Stimulated activated CD4-positive, alpha-beta T cell treated with anti-CD3 and anti-CD28 coated beads, Interleukin-1b, Interleukin-23, amount 100 ng/mL, for 4 hours (primary cell): Measurements from ENCODE around the gene KRT7.
A peak's percentile ranks its signal among the peaks of the same experiment; 100 is the strongest.

Experiments
- DNase-seq, 2 donors: peaks; one replicate each; pipeline ENCODE4 v3.0.0-alpha.2; 2020; ENCODE audit warnings: low read depth in 2 of 2

The KRT7 gene

DNA sequence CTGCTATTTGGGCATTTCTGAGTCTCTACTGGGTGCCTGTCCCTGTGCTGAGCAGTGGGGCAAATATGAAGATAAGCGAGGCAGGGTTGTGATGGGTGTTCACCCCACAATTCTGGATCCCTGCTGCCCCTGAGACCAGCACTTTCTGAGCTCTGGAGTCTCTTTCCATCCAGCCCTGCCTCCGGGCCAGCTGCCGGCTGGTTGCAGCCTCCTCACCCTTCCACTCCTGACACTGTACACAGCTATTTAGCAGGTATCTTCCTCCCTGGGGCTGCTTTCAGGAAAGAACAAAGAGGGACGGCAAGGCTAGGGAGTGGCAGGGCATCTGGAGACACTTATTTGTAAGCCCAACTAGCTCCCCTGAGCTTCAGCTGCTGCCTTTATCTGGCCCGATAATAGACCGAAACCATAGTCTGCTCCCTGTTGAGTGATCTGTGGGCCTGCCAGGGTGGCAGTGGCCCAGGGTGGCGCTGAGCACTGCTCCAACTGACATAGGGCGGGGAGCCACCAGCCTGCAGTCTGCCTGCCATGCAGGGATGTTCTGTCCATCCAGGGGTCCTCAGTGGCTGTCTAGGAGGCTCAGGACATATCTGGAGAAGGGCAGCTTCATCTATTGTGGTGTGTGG, 33.6 kb upstream of the KRT7 start:
- DNase-seq, result no peak

DNA sequence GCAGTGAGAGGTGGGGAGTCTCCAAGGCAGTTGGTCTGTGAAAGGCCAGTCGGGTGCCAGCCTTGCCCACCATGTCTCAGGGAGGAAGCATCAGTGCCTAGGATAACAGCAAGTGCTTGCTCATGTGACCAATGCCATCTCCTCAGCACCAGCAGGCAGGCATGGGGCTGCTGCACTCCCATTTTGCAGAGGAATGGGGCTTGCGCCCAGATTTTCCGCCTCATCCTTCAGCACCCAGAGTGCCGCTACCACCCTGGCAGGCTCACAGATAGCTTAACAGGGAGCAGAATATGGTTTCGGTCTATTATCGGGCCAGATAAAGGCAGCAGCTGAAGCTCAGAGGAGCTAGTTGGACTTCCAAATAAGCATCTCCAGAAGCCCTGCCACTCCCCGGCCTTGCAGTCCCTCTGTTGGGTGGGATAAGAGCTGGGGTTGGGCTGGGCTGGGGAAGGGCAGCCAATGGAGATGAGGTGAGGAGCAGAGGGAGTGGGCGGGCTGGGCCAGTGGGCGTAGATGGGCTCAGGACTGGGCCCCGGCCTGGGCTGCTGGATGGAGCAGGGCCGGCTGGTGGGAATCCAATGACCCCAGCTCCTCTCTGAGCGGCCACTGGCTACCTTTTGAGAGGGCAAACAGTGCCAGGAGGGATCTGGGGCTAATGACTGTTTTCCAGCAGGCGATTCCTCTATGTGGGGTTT, 32.8 kb upstream of the KRT7 start:
- no peak for DNase-seq

DNA sequence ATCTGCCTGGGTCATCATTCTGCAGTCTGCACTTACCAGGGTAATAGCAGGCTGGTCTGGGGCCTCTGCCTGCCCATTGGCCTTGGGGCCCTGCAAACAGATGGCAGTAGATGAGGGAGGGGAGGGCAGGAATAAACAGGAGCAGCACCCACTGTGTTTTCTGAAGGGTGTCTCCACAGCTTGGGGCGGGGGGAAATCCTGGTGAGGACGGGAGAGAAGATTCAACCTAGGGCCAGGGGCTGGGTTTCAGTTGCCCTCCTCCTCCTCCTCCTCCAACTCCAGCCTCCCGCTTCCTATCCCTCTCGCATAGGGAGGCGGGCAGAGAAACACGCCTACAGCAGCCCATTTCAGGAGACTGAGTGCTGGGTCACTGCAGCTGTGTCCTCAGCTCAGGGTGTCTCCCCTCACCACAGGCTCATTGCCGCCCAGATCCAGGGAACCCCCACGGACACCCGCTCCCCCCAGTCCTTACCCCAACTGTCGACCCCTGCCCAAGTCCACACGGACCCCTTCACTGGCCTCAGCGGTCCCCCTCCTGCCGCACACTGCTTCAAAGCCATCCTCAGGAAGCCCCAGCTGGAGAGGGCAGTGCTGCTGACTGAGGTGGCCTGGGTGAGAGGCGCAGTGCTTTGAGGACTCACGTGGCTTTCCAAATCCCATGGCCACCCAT, 32.1 kb upstream of the KRT7 start:
- DNase-seq, result no peak

DNA sequence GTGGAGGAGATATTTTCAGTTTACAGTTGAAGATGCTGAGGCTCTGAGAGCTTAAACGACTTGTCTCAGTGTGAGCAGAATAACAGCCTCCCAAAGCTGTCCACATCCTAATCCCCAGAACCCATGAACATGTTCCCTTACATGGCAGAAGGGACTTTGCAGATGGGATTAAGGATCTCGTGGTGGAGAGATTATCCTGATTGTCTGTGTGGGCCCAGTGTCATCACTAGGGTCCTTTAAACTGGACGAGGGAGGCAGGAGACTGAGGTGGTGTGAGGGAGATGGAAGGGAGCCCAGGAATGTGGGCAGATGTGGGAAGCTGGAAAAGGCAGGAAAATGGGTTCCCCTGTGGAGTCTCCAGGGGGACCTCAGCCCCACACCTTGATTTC, 31.6 kb upstream of the KRT7 start:
- DNase-seq, result no peak

DNA sequence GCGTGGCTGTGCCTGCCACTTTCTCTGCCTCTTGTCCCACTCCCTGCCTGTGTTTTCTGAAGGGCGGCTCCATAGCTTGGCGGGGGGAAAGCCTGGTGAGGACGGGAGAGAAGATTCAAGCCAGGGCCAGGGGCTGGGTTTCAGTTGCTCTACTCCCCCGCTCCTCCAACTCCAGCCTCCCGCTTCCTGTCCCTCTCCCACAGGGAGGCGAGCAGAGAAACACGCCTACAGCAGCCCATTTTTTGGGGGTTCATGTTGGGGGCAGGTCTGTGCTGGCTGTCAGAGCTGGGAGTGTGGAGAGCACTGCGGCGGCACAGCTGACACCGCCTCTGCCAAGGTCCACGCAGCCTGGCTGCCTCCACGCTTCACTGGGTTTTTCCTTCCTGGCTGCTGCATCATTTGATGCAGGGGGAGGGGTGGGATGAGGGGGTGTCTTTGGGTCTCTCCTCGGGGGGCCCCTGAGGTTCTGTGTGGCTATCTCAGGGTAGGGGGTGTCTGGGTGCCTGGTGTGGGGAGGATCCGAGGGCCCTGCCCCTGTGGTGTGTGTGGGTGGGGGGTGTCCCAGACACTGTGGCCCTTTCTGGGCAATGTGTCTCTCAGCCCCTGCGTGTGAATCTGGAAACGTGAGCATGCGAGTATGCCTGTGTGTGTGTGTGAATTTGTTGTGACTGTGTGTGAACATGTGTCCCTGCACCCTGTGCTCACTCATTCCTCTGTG, 30.5 kb upstream of the KRT7 start:
- no peak for DNase-seq

DNA sequence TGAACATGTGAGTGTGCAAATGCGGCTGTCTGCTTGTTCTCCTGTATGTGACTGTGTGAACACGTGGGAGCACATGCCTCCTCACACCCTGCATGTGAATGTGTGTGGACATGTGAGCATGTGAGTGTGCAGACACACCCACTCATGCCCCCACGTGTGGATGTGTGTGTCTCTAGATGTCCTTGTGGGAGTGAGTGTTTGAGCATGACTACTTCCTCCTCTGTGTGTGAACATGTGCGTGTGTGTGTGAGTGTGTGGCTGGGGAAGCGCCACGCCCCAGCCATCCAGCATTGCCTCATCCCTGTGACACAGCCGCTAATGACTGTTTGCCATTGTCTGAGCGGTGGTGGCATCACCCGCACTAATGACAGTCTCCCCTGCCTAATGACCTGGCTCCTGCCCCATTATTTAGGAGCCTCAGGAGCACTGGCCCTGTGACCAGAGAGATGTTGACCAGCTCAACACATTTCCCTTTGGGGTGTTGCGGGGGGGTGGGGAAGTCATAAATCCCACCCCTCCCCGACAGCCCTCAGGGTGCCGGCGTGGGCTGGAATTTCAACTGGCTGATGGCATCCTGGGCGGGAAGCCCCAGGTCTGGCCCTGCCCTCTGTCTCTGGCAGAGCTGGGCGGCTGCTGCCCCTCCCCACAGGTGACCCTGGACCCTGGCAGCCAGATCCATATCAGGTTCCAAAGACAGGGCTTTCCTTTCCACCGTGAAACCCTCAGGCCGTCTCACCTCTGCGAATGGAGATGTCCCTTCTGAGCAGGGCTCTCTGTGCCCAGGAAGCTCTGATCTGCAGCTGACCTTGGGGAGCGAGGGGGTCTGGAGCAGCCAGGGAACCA, 29.7 kb upstream of the KRT7 start:
- peak in 1 of 2 donors; percentile 9 for DNase-seq

DNA sequence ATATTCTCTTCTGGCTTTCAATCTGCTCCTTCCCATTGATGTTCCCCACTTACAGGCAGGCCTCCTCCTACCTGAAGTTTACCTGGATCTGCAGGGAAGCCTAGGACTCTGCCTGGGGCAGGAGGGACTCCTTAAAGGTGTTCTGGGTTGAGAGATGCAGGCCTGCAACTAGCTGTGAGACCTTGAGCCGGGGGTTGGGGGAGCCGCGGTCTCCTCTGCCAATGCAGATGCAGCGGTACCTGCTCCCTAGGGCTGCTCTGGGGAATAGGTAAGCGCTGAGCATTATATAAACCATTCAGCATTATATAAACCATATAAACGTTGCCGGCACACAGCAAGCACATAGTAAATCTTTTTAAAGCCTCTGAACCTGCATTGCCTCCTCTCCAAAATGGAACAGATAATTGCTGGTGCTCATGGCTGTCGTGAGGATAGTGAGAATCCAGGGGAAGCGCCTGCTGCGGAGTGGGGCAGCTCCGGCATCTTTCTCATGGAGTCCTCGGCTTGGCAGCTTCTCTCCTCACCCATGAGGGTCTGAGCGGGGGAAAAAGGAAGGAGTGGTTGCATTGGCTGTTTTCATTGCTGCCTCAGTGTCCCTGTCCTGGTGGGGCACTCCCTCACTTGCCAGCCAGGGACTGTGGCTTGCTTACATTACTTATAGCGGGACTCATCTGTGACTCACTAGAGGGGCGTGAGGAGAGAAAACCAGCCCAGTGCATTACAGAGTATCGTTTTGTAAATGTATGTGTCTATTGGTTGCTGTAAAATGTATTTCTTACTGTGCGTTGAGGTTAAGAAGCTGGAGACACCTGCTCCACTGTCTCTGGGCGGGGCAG, 28.7 kb upstream of the KRT7 start:
- no peak for DNase-seq

DNA sequence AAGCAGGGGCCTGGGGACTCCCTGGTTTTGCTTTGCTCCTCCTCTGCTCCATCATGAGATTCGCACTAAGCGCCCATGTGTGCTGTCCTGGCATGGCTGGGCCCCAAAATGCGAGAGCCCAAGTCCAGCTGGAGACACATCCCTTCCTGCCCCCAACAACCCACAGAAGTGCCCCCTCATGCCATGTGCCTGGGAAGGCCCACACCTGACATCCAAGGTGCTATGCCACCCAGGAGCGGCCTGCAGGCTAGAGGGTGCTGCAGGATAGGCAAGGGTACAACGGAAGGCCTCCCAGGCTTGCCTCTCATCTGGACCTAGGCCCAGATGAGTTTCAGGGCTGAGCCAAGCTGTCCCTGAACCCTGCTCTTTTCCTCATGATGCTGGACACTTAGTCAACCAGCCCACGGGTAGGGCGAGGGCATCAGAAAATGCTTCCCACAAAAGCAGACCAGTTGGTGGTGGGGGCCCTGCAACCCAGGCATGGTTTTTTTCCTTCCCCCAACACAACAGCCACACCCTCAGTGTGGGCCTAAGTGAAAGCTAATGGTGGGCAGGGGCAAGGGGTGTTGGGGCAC, 28.0 kb upstream of the KRT7 start:
- DNase-seq, result no peak

DNA sequence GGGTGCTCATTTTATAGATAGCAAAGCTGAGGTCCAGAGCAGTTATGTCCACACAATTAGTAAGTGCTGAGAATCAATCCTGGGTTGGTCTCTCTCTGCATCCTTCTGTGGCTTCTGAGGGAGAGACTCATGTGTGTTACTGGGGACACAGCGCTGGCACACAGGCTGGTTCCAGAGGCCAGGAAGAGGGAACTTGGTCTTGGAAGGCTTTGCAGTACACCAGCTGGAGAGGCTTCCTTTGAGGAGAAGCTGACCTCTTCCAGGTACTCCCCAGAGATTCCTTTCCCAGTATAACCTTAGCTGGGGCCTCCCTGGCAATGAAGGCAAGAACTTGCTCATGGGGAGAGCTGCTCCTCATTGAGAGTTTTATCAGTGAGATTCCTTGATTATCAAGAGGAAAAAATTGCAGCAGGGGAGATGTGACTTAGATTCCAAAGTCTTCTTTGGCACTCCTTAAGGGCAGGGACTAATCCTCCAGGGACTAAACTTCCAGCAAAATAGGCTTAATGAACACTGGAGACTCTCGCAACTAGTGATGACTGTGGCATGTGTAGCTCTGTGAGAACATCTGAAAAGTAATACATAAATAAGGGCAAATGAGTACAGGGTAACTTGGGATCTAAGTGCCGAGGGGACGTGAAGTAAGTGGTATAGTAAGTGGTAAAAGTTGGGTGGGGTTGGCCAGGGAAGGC, 27.3 kb upstream of the KRT7 start:
- DNase-seq, result no peak

DNA sequence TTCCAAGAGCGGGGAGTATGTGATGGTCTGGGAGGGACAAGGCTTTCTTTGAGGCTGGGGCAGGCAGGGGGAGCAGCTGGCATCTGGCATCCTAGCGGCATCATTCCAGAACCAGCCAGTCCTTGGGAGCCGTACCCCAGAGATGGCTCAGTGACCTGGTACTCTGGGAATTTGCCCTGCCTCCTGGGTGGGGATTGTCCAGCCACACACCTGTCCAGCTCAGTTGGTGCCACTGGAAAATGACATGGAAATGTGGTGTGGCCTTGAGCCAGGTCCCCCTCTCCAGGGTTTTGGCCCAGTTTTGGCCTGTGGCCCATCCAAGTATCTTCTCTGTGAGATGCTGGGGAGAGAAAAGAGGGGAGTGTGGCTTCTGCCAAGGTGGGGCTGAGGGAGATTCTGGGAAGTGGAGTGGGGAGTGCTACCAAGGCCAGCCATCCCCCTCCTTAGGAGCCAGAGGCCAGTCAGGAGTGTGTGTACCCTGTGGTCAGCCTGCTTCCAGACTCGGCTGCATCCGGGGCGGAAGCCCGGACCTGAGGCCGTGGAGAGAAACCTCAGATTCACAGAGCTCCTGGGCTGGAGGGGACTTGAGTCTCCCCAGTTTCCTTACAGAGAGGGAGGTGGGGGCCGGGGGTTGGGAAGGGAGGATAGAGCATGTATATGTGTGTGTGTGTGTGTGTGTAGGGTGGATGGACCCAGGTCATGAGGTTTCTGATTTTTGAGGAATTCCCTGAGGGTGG, 26.6 kb upstream of the KRT7 start:
- no peak for DNase-seq

DNA sequence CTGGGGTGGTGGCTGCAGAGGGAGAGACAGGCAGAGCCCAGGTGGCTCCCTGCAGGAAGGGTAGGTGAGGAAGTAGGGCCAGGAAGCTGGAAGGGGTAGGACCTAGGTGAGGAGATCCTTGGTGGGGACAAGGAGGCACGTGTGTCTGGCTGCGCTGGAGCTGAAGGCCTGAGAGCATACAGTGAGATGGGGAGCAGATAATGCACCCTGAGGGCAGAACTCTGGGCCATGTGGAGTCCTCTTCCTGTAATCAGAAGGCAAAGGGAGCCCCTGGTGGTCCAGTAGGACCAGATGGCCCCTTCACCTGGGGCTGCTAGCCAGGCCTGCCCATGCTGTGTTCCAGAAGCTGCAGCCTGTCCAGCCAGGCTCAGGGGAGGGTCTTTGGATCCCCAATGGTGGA, 25.9 kb upstream of the KRT7 start:
- no peak for DNase-seq

DNA sequence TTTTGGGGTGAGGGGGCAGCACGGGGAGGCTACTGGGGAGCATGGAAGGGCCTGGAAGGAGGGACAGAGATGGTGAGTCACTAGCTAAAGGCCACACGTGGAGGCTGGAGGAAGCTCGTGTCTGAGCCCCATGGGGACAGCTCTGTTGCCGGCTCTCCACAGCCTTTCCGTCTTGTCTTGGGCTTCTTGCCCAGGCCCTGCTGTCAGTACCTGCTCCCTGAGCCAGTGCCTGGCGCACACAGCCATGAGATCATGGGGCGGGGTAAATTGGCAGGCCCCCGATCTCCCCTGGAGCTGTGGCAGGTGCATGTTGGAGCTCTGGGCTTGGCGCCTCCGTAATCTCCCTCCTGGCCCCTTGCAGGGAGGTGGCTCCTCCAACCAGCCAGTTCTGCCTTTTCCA, 25.1 kb upstream of the KRT7 start:
- no peak for DNase-seq

DNA sequence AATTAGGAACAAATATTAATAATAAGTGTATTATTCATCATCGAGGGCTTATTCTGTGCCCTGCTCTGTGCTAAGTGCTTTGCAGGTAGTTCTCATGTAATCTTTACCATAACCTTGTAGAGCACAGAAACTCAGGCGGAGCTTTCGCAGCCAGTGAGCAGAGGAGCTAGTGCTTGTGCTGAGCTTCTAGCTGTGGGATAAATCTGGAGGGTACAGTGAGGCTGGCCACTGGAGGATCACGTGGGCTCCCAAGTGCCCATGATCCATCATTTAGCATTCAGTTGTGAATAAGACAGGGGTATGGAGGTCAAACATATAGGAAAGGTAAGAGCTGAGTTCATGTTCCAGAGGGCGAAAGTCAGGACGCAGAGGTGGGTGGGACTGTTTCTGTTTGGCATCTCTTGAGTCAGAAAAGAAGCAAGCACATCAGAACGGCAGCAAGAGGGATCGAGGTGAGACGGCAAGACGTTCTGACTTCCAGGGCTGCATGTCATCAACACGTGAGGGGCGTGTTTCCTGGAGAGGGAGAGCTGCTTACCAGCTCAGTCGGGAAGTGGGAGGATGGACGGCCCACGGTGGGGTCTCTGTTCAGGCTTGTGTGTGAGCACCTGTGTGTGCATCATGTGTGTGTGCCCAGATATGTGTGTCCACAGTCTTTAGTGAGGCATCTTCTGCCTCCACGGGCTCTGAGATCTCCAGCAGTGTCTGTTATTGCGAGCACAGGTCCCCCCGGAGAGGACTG, 24.4 kb upstream of the KRT7 start:
- DNase-seq, result no peak

DNA sequence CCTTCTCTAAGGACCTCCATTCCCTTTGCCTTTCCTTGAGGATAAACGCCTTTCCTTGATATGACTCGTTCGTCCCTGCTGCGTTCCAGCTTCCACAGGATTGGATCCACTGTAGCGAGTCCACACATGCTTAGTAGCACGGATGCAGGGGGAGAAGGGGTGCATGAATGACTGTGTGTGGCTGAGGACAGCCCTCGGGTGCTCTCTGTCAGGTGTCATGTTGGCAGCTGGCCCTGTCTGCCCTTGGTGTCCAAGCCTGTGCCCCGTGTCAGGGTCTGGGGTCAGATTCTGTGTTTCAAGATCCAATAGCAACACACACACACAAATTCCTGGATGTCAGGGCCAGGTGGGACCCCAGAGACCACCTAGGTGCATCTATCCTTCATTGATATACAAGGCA, 23.7 kb upstream of the KRT7 start:
- no peak for DNase-seq

DNA sequence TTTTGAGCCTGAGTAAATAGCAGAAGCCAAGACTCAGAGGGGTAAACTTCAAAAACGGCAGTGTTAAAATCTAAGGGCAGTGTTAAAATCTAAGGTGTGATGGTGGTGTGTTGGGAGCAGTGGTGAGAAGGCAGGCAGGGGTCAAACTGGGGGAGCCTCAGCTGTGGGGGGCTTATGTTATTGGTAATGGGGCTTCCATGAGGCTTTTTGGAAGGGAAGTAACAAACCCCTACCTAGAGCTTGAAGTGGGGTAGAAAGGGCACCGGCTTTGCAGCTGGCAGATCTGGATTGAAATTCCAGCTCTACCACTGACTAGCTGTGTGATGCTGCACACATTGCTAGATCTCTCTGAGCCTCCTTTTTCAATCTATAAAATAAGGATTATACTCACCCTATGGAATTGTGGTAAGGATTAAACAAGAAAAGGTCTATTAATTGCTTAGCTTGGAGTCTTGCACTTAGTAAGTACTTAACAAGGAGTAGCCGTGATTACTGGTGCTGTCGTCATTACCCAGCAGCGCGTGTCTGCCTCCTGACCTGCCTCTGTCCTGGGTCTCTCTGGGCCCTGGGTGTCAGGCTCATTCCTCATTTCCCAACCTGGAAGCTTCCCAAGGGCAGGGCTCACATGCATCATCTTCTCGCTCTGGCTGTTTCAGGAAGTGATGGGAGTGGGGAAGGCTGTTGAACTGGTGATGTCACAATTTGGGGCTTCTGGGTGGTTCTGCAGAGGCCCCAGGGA, 22.7 kb upstream of the KRT7 start:
- DNase-seq, result no peak

DNA sequence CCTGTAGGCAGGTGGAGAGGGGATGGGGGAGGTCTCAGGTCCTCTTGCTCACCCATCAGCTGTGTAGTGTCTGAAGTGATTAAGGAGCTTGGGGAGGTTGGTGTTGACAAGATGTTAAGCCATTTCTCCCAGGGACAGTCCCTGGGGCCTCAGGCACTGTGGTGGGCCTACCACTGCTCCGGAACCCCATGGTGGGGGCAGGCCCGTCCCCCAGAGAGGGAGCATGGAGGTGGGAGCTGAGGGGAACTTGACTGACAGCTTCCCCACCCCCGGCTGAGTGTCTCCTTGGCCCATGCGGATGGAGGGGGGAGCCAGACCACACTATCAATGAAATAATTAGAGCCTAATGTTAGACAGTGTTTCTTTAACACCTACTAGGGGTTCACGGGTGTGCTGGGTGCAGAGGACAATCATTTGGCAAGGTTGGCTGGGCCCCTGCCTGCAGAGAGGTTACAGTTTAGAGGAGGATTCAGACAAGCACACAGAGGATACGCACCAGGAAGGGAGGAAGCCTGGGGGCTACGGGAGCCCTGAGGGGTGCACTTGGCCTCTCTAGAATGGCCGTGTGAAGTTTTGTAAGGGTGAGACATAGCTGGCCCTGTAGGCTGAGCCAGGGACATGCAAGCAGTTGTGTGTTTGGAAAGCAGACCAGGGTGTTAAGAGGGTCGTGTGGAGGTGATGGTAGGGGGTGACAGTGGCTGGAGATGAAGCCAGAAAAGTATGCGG, 22.0 kb upstream of the KRT7 start:
- DNase-seq, result no peak
